Activated effector memory CD4-positive, alpha-beta T cell treated with anti-CD3 and anti-CD28 coated beads, Interleukin-2, amount 50 U/mL, for 16 hours (primary cell): ENCODE results near the gene IGF2R.

ENCODE experiments used
- DNase-seq: peaks from one replicate; pipeline ENCODE4 v3.0.0-alpha.2; 2020

IGF2R gene

DNA sequence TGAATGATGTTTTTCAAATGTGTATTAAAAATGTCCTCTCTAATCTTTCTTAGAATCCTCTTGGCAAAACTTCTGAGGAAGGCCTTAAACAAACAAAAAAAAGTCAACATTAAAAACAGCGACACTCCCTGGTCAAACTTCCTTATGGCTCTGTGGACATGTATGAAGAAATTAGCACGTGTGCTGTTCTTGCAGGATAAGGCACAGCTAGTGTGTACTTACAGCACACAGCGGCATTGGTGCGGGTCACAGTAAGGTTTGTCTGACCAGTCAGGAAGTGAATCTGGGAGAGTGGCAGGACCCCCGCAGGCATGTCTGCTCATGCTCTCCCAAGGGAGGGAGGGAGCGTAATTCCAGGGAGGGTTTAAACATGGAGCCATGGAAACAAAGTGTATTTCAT, 191.6 kb downstream of the IGF2R start:
- DNase-seq, result no peak
